ENCODE results near the gene PAPLN. TPM values are rescaled to one million over a fixed set of nuclear protein-coding genes. Genes with fewer than 3 reads are reported as not detected.

Gene PAPLN
- total and polyA plus RNA-seq, 9 of the 15 experiments (the other 6 are each of a cell fraction or from before 2014, with no cell fraction given): 0.43 to 3.5 (median 1.7) TPM

DNA sequence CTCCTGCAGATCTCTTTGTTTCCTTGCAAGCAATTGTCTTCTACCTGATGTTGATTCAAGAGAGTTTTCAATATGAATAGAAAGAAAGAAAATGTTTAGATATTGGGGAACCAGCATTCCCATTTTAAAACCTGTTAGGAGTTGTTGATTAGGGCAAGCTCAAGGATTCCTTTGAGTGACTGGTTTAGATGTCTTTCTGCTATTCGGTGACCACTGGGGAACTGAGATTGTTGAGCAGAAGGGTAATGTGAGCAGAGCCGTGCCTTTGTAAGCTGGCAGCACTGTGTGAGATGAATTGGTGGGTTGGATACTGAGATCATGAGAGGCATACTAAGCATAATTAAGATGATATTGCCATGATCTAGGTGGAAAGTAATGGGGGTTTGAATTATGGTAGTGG lies 39.1 kb upstream of the PAPLN start:
- Histone ChIP-seq H3K9me1 (ENCODE audit: control insufficient read depth, insufficient read depth, low read length) (no peaks in the 10 kb centered on the region), H3K36me3 (ENCODE audit: control insufficient read depth, insufficient read depth, low read length) (peaks cover 14% of the 10 kb centered on the region; the same call in 2 of the 3 replicates), H3K9me3 (replicated peaks; ENCODE audit: control insufficient read depth, insufficient read depth, low read depth, low read length) (no peaks in the 10 kb centered on the region), H4K20me1 (replicated peaks; ENCODE audit: control insufficient read depth, insufficient read depth, low read length) (no peaks in the 10 kb centered on the region), H2AFZ (ENCODE audit: low read depth, low read length) (no peak overlapping the region), H3K79me2 (ENCODE audit: control insufficient read depth, insufficient read depth, low read length) (no peaks in the 10 kb centered on the region), H3K4me3 (no peak overlapping the region), H3K27ac (ENCODE audit: extremely low read depth, low read depth, low read length) (no peak overlapping the region), H3K4me2 (ENCODE audit: insufficient read depth, low read length) (no peak overlapping the region), H3K9ac (ENCODE audit: insufficient read depth in 1 of 2, low read depth in 2 of 2, low read length in 2 of 2) (no peak overlapping the region), H3K4me1 (replicated peaks in 1 of 2; ENCODE audit: control insufficient read depth in 2 of 2, insufficient read depth in 2 of 2, low read length in 2 of 2) (no peaks in the 10 kb centered on the region), H3K27me3 (ENCODE audit: control insufficient read depth in 2 of 2, insufficient read depth in 2 of 2, low read length in 2 of 2) (no peaks in the 10 kb centered on the region)
- DNase-seq (ENCODE audit: extremely low read depth in 1 of 4, low spot score in 3 of 4) (no peak), FAIRE-seq (no peak), ATAC-seq (no peak)
- intact Hi-C loops (cut with micrococcal nuclease) (no loop called here), in situ Hi-C loops (cut with MboI) (no loop called here)
- no peak for TF ChIP-seq NEUROD1 (IDR thresholded peaks at IDR 0.05; ENCODE audit: borderline replicate concordance, low read depth, low read length, partially characterized antibody)
- WGBS (ENCODE audit: insufficient coverage, low coverage, missing lambda C conversion rate): 63% methylated on average over 2 of the region's 2 CpGs
- ChIA-PET POLR2A (no interaction called here), CTCF (ENCODE audit: low intra/inter-chr PET ratio) (no interaction called here)
- BruUV-seq (replicated peaks): no TSS peak

DNA sequence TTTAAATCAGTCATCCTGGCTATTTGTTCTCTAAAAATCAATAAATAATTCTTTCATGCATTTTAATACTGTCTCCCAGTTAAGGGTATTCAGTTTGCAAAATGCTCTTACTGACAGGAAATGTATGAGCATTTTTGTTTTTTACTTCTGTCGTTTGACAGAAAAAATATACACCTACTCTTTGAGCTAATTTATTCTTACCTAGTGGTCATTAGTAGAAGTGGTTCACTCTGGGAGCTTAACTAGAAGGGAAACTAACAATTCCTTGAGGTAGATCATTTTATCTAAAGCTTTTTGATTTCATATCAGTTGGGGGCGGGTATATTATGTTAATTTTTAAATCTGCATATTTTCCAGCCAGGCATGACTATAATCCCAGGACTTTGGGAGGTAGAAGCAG lies 33.8 kb upstream of the PAPLN start:
- intact Hi-C loops (cut with micrococcal nuclease) (no loop called here), in situ Hi-C loops (cut with MboI) (no loop called here)
- Histone ChIP-seq H3K27me3 (ENCODE audit: control insufficient read depth in 2 of 2, insufficient read depth in 2 of 2, low read length in 2 of 2) (no peaks in the 10 kb centered on the region), H3K27ac (ENCODE audit: extremely low read depth, low read depth, low read length) (no peak overlapping the region), H3K9me3 (replicated peaks; ENCODE audit: control insufficient read depth, insufficient read depth, low read depth, low read length) (no peaks in the 10 kb centered on the region; the same call in 1 of the 2 replicates), H3K36me3 (ENCODE audit: control insufficient read depth, insufficient read depth, low read length) (peaks cover 33% of the 10 kb centered on the region; the same call in 2 of the 3 replicates), H3K4me1 (replicated peaks in 1 of 2; ENCODE audit: control insufficient read depth in 2 of 2, insufficient read depth in 2 of 2, low read length in 2 of 2) (no peaks in the 10 kb centered on the region), H3K4me3 (no peak overlapping the region), H3K79me2 (ENCODE audit: control insufficient read depth, insufficient read depth, low read length) (no peaks in the 10 kb centered on the region), H2AFZ (ENCODE audit: low read depth, low read length) (no peak overlapping the region), H3K9me1 (ENCODE audit: control insufficient read depth, insufficient read depth, low read length) (no peaks in the 10 kb centered on the region), H3K4me2 (ENCODE audit: insufficient read depth, low read length) (no peak overlapping the region), H4K20me1 (replicated peaks; ENCODE audit: control insufficient read depth, insufficient read depth, low read length) (no peaks in the 10 kb centered on the region), H3K9ac (ENCODE audit: insufficient read depth in 1 of 2, low read depth in 2 of 2, low read length in 2 of 2) (no peak overlapping the region)
- ChIA-PET POLR2A (no interaction called here), CTCF (ENCODE audit: low intra/inter-chr PET ratio) (no interaction called here)
- DNase-seq (ENCODE audit: extremely low read depth in 1 of 4, low spot score in 3 of 4): no peak
- FAIRE-seq: no peak
- 85% methylated on average over 2 of the region's 2 CpGs for WGBS (ENCODE audit: insufficient coverage, low coverage, missing lambda C conversion rate)
- BruUV-seq (replicated peaks): no TSS peak
- ATAC-seq: no peak
- TF ChIP-seq CREBBP (IDR thresholded peaks at IDR 0.05; ENCODE audit: low read depth, low read length): no peak
- TF ChIP-seq, protein P1, sequence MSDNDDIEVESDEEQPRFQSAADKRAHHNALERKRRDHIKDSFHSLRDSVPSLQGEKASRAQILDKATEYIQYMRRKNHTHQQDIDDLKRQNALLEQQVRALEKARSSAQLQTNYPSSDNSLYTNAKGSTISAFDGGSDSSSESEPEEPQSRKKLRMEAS (CRISPR knock-in tag; IDR thresholded peaks at IDR 0.05): no peak
- TF ChIP-seq RUNX1 (IDR thresholded peaks at IDR 0.05; ENCODE audit: low read depth): no peak
